B cell (primary cell): ENCODE results near the gene BAIAP2L1. TPM values are rescaled to one million over a fixed set of nuclear protein-coding genes. Genes with fewer than 3 reads are reported as not detected.

Source experiments
- ATAC-seq: fragments of 200-7000 bp; cut with Tn5 transposase; one replicate; pipeline ENCODE4 v1.10.0; 2021; ENCODE audit warnings: low read depth, mild to moderate bottlenecking, moderate number of reproducible peaks, moderate library complexity
- CTCF ChIA-PET: fragments of 350-600 bp; sonication (Branson Sonifier 250); formaldehyde crosslinking; loops from one replicate; lab custom pipeline; 2021; ENCODE audit warnings: antibody characterized with exemption, inconsistent platforms; lab: Charles Lee
- POLR2A ChIA-PET: fragments of 350-600 bp; sonication (Branson Sonifier 250); formaldehyde crosslinking; loops from one replicate; lab custom pipeline; 2021; ENCODE audit warnings: antibody characterized with exemption; lab: Charles Lee
- DNase-seq: peaks from one replicate; pipeline ENCODE4 v3.0.0; 2013
- H2AFZ ChIP-seq: 2 replicates; pipeline ENCODE4 v1.6.1; 2012; ENCODE audit warnings: mild to moderate bottlenecking, low read depth, low read length; ENCODE audit not compliant: insufficient read depth, poor library complexity, severe bottlenecking
- H3K27ac ChIP-seq, 2 donors: 1 replicate in 1 of 2; 2 replicates in 1 of 2; pipeline ENCODE4 v1.5.1; 2012 to 2013; ENCODE audit warnings: low read length in 2 of 2, mild to moderate bottlenecking in 2 of 2, moderate library complexity in 1 of 2
- H3K27me3 ChIP-seq, 4 experiments: fragments of 200-600 bp in 1 of 4; sonication (generic) in 1 of 4; replicated peaks in 1 of 4; 1 replicate in 2 of 4; 2 replicates in 2 of 4; pipeline versions ENCODE4 v1.6.1 to v1.7.0; 2013 to 2016; ENCODE audit warnings: low read length in 3 of 4, mild to moderate bottlenecking in 2 of 4, mixed read lengths in 1 of 4, moderate library complexity in 1 of 4; ENCODE audit not compliant: insufficient read depth in 4 of 4, control insufficient read depth in 3 of 4; ENCODE audit errors: control extremely low read depth in 1 of 4
- H3K36me3 ChIP-seq, 2 experiments: replicated peaks in 1 of 2; 1 replicate in 1 of 2; 2 replicates in 1 of 2; pipeline versions ENCODE4 v1.6.1 to v1.7.1; 2013; ENCODE audit warnings: low read length in 1 of 2; ENCODE audit not compliant: insufficient read depth in 2 of 2, control insufficient read depth in 1 of 2; ENCODE audit errors: control extremely low read depth in 1 of 2, extremely low read depth in 1 of 2
- H3K4me1 ChIP-seq, 2 donors: fragments of 200-600 bp in 1 of 2; sonication (generic) in 1 of 2; 1 replicate in 1 of 2; 2 replicates in 1 of 2; pipeline versions ENCODE4 v1.5.1 to v1.6.1; 2013 to 2017; ENCODE audit warnings: low read length in 2 of 2; ENCODE audit not compliant: control insufficient read depth in 2 of 2, insufficient read depth in 2 of 2
- H3K4me2 ChIP-seq: replicated peaks from 2 replicates; pipeline ENCODE3; 2012; ENCODE audit warnings: mild to moderate bottlenecking, low read depth, low read length; ENCODE audit not compliant: poor library complexity, severe bottlenecking
- H3K4me3 ChIP-seq, 5 experiments: fragments of 200-600 bp in 1 of 5; sonication (generic) in 1 of 5; 1 replicate in 3 of 5; 2 replicates in 2 of 5; pipeline versions ENCODE4 v1.5.1 to v1.7.0; 2011 to 2016; ENCODE audit warnings: low read length in 4 of 5, mild to moderate bottlenecking in 4 of 5, low read depth in 2 of 5, control low read depth in 1 of 5, moderate library complexity in 1 of 5; ENCODE audit not compliant: insufficient read depth in 1 of 5; ENCODE audit errors: control extremely low read depth in 1 of 5, extremely low read depth in 1 of 5
- H3K79me2 ChIP-seq: fragments of 200-600 bp; sonication (generic); one replicate; pipeline ENCODE4 v1.6.0; 2016; ENCODE audit warnings: low read length; ENCODE audit not compliant: control insufficient read depth, insufficient read depth
- H3K9ac ChIP-seq: fragments of 200-600 bp; sonication (generic); 2 replicates; pipeline ENCODE4 v1.6.1; 2017; ENCODE audit warnings: mild to moderate bottlenecking, low read length, moderate library complexity
- H3K9me3 ChIP-seq, 3 donors: one replicate each; pipeline versions ENCODE4 v1.6.1 to v1.7.1; 2013; ENCODE audit warnings: low read length in 2 of 3; ENCODE audit not compliant: control insufficient read depth in 2 of 3, insufficient read depth in 1 of 3; ENCODE audit errors: control extremely low read depth in 1 of 3
- H4K20me1 ChIP-seq: 2 replicates; pipeline ENCODE4 v1.6.0; 2012; ENCODE audit warnings: mild to moderate bottlenecking, low read length; ENCODE audit not compliant: insufficient read depth, control insufficient read depth, poor library complexity, severe bottlenecking
- H3K27ac Mint-ChIP-seq: one replicate; pipeline ENCODE4 v1.8.0; 2021; ENCODE audit warnings: mixed read lengths
- H3K27me3 Mint-ChIP-seq: one replicate; pipeline ENCODE4 v1.8.0; 2021; ENCODE audit warnings: mixed read lengths
- H3K4me1 Mint-ChIP-seq: one replicate; pipeline ENCODE4 v1.8.0; 2021; ENCODE audit warnings: mixed read lengths
- H3K4me3 Mint-ChIP-seq: one replicate; pipeline ENCODE4 v1.8.0; 2021; ENCODE audit warnings: mixed read lengths
- H3K9me3 Mint-ChIP-seq: one replicate; pipeline ENCODE4 v1.8.0; 2022; ENCODE audit warnings: mixed read lengths; ENCODE audit not compliant: insufficient read depth
- EZH2 ChIP-seq: IDR thresholded peaks from 2 replicates; pipeline ENCODE4 v1.6.1; 2012; ENCODE audit warnings: borderline replicate concordance, low read depth, mild to moderate bottlenecking, moderate library complexity, low read length; ENCODE audit not compliant: insufficient read depth, poor library complexity, severe bottlenecking
- WGBS: methylation state at CpG from one replicate; pipeline ENCODE4 v1.1.5; 2013; ENCODE audit warnings: missing lambda C conversion rate; ENCODE audit not compliant: insufficient coverage; 5-methylcytosine and 5-hydroxymethylcytosine counted together
- intact Hi-C: fragments of 100-400 bp; cut with micrococcal nuclease; formaldehyde crosslinking; loops from one replicate; pipeline ENCODE4 v1.10.0; 2022
- polyA plus RNA-seq: library from polyadenylated mRNA; depleted of rRNA; stranded (reverse); fragments of >200 nt; gene quantifications from 2 replicates; pipeline ENCODE4 v1.2.3, GENCODE V29; 2012
- total RNA-seq, 2 donors: library from RNA; stranded (reverse); fragments of 120-200 nt in 1 of 2; gene quantifications; 1 replicate in 1 of 2; 2 replicates in 1 of 2; pipeline versions ENCODE4 v1.2.3 to v1.2.4, GENCODE V29; 2013 to 2022
- TF ChIP-seq, protein P1 (sequence below): fragments of 200-600 bp; IDR thresholded peaks from one replicate; pipeline ENCODE4 v1.8.0; 2022; ENCODE audit warnings: antibody characterized with exemption, mild to moderate bottlenecking

BAIAP2L1 gene
- total and polyA plus RNA-seq, 2 donors (not counting 1 experiment from before 2014, with no cell fraction given): 1.5 to 3.7 TPM

GRCh38 chr7:98334081-98334480 lies 66.8 kb downstream of the BAIAP2L1 start:
- no peak overlapping the region for H3K4me3 ChIP-seq
- ChIA-PET CTCF (no interaction called here), POLR2A (no interaction called here)
- H3K9me3 ChIP-seq: peaks cover 0 to 17% (median 5%) of the 10 kb centered on the region in 3 donors
- H3K36me3 ChIP-seq: no peaks in the 10 kb centered on the region
- H2AFZ ChIP-seq: no peak overlapping the region
- no peaks in the 10 kb centered on the region for H4K20me1 ChIP-seq
- H3K4me2 ChIP-seq: no peak overlapping the region
- TF ChIP-seq, protein P1, sequence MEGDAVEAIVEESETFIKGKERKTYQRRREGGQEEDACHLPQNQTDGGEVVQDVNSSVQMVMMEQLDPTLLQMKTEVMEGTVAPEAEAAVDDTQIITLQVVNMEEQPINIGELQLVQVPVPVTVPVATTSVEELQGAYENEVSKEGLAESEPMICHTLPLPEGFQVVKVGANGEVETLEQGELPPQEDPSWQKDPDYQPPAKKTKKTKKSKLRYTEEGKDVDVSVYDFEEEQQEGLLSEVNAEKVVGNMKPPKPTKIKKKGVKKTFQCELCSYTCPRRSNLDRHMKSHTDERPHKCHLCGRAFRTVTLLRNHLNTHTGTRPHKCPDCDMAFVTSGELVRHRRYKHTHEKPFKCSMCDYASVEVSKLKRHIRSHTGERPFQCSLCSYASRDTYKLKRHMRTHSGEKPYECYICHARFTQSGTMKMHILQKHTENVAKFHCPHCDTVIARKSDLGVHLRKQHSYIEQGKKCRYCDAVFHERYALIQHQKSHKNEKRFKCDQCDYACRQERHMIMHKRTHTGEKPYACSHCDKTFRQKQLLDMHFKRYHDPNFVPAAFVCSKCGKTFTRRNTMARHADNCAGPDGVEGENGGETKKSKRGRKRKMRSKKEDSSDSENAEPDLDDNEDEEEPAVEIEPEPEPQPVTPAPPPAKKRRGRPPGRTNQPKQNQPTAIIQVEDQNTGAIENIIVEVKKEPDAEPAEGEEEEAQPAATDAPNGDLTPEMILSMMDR: no peak
- no peak for TF ChIP-seq EZH2
- H3K9ac ChIP-seq: no peak overlapping the region
- H3K79me2 ChIP-seq: no peaks in the 10 kb centered on the region
- Mint-ChIP-seq H3K4me3 (no peak overlapping the region), H3K27me3 (no peaks in the 10 kb centered on the region), H3K4me1 (peaks cover under 1% of the 10 kb centered on the region), H3K9me3 (peaks cover 2% of the 10 kb centered on the region), H3K27ac (no peak overlapping the region)
- WGBS: no CpG with 5 or more reads among the region's 1 CpG
- DNase-seq (no peak), ATAC-seq (no peak)
- H3K27ac ChIP-seq: no peak overlapping the region
- H3K4me1 ChIP-seq: no peaks in the 10 kb centered on the region
- intact Hi-C loops: no loop called here
- H3K27me3 ChIP-seq: peaks cover 0 to 2% (median 0%) of the 10 kb centered on the region in 4 experiments

GRCh38 chr7:98330926-98331529 lies 69.9 kb downstream of the BAIAP2L1 start:
- H3K4me3 Mint-ChIP-seq: no peak overlapping the region
- Histone ChIP-seq H2AFZ (no peak overlapping the region), H3K9me3 (peaks cover 0 to 6% (median 0%) of the 10 kb centered on the region in 3 donors), H4K20me1 (no peaks in the 10 kb centered on the region), H3K4me1 (no peaks in the 10 kb centered on the region), H3K27me3 (peaks cover 0 to 3% (median 0%) of the 10 kb centered on the region in 4 experiments), H3K4me2 (no peak overlapping the region), H3K36me3 (no peaks in the 10 kb centered on the region), H3K79me2 (no peaks in the 10 kb centered on the region), H3K27ac (no peak overlapping the region), H3K9ac (no peak overlapping the region), H3K4me3 (no peak overlapping the region)
- WGBS: 100% methylated on average over 1 of the region's 5 CpGs
- no peaks in the 10 kb centered on the region for H3K27me3 Mint-ChIP-seq
- peaks cover 2% of the 10 kb centered on the region for H3K9me3 Mint-ChIP-seq
- ChIA-PET CTCF (no interaction called here), POLR2A (no interaction called here)
- no peak overlapping the region for H3K27ac Mint-ChIP-seq
- peaks cover 3% of the 10 kb centered on the region for H3K4me1 Mint-ChIP-seq
- ATAC-seq: no peak
- TF ChIP-seq, protein P1: no peak
- TF ChIP-seq EZH2: no peak
- no peak for DNase-seq
- intact Hi-C loops: no loop called here
